Epidermal melanocyte (primary cell): ENCODE data around the gene CSTB.
"Not testable (repeated sequence)": the region's sequence is repeated elsewhere in the genome, so short reads cannot be mapped to it uniquely, and the experiment has no call there.

Source experiments
- DNase-seq: peaks from one replicate; pipeline ENCODE4 v3.0.0; 2011; ENCODE audit warnings: low spot score; ENCODE audit not compliant: insufficient read length

The CSTB gene, protein sequence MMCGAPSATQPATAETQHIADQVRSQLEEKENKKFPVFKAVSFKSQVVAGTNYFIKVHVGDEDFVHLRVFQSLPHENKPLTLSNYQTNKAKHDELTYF

DNA sequence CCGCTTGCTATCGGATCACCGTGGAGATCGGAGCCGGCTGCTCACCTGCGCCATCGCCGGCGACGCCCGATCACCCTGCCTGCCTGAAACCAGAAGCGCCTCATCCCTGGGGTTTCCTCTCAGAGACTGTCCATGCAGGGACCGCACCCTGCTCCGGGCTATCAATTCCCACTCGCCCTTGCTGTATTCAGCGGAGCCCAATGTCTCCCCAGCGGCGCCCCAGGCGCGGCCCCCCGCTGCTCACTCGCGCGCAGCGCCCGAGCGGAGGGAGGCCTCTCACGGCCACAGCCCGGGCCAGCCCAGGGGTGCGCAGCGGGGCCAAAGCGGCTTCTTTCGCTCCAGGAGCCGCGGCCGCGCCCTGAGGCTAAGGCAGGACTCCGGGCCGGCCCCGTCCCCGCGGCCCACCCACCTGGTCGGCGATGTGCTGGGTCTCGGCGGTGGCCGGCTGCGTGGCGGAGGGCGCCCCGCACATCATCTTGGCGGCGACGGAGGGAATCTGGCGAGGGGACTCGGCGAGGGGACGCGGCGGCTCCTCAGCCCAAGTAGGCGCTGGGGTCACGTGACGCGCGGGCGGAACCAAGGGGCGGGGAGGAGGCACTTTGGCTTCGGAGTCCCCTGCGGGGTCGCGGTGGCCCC lies at the start of gene CSTB:
CSTB (minus strand) TSS at position 514 of the 636 bp plus-strand sequence; CDS start at position 475, 39 bp downstream.
- DNase-seq = peak; percentile 71

DNA sequence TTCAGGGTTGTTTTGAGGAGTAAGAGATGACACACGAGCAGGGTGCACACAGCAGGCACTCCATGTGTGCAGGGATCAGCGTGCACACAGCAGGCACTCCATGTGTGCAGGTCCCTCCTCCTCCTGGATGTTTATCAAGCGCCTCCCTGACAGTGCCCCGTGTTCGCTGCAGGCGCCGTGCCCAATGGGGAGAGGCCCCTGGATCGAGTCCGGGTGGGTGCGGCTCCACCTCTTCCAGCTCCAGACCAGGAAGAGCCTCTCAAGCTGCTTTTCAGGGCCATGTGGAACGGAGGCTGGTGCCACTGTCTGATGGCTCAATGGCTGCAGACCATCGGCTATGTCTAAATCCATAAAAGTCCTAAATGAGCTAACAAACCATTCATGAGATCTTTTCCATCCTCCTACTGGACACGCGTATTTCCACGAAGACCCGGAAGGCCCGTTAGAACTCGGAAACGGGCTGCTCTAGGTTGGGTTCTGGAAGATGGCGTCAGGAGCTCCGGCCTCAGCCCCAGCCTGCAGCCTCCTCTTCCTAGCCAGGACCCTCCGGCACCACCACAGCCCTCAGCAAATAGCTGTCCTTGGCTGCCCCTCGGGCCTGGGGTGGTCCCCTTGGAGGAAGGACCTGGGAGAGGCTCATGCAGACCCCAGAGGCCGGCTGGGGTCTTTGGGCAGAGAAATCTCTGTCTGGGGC lies 49.3 kb upstream of the CSTB start:
- no peak for DNase-seq

DNA sequence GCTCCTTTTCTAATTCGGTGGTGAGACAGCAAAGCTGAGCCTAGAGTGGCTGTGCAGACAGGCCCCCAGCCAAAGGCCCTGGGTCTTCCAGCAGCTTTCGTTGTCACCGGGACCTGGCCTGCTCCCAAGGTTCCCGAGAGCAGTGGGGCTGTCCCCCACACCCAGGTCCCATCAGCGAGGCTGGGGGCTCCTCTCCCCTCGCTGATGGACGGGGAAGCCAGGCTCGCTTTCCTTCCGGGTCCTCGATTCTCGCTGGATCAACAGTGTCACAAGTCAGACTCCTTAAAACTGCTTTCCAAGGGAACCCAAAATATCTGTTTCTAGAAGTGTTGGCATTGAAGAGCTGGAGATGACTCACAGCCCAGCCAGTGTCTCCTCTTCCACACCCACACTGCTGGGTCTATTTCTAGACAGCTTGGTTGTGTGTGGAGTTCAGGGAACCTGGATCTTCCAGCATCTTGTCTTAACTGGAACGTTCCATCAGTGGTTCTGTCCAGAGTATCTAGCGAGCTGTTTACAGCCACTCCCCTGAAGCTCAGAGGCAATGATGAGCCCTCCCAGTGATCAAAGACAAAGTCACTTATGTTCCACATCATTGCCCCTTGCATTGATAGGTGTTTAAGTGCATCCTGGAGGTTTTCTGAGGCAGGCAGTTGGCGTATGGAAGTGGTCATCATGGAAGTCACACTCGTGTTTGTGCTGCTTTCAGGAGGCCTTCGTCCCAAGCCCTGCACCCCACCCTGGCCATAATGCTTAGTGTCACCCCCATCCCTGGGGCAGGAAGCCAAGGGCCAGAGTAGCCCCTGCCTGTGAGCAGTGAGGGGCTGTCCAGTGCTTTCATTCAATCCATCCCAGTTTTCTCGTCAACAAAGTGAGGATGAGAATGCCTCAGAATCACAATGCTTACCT lies 48.5 kb upstream of the CSTB start:
- DNase-seq = no peak

DNA sequence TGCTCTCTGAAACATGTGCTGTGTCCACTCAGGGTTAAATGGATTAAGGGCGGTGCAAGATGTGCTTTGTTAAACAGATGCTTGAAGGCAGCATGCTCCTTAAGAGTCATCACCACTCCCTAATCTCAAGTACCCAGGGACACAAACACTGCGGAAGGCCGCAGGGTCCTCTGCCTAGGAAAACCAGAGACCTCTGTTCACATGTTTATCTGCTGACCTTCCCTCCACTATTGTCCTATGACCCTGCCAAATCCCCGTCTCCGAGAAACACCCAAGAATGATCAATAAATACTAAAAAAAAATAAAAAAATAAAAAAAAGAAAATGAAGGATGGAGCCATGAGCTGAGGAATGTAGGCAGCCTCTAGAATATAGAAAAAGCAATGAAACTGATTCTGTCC lies 46.6 kb upstream of the CSTB start:
- not testable (repeated sequence) for DNase-seq

DNA sequence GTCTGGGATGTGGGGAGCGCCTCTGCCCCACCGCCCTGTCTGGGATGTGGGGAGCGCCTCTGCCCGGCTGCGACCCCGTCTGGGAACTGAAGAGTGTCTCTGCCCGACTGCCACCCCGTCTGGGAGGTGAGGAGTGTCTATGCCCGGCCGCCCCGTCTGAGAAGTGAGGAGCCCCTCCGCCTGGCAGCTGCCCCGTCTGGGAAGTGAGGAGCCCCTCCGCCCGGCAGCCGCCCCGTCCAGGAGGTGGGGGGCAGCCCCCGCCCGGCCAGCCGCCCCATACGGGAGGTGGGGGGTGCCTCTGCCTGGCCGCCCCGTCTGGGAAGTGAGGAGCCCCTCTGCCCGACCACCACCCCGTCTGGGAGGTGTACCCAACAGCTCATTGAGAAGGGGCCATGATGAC lies 46.1 kb upstream of the CSTB start:
- not testable (repeated sequence) for DNase-seq

DNA sequence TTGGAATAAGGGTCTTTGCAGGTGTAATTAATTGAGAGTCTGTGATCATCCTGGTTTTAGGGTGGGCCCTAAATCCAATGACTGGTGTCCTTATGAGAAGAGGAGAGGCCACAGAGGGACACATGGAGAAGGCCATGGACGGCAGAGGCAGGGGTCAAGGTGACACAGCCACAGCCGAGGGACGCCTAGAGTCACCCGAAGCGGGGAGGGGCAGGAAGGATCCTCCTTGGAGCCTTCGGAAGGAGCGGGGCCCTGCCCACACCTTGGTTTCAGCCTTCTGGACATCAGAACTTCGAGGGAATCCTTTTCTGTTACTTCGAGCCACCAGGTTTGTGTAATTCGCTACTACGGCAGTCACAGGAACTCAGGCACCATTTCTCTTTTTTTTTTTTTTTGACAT lies 44.4 kb upstream of the CSTB start:
- no peak for DNase-seq

DNA sequence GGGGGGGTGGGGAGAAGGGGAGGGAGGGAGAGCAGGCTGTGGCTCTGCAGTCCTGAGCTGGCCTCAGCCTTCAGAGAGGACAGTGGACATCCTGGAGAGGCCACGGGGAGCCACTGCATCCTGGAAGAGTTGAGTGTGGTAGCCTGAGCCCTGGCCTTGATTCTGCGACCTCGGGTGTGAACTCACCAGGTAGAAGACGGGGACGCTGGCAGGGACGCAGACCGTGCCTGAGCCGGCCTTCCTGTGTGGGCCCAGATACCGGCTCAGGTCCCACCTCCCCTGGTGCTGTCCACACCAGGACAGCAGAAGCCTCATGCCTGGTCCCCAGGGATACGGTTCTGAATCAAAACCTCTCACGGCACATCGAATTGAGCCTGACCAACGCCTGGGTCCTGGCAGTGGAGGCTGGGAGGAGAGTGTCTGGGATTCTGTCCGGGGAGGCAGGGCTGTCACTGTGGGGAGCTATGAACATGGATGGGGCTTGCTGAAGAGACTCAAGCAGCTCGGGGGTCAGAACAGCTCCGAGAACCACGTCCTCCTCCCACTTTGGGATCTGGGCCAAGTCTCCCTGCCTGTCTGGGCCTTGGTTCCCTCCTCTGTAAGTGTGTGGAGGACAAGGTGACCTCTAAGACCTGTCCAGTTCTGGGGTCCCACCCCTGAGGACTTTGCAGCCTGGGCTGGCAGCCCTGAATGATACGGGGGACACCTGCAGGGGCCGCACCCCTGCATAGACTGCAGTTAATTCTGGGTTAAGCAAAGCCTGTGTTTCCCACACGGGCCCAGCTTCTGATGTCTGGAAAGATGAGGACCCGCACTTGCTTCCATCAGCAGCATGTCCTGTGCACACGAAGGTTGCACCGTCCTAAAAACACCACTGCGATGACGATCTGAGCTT lies 43.6 kb upstream of the CSTB start:
- no peak for DNase-seq

DNA sequence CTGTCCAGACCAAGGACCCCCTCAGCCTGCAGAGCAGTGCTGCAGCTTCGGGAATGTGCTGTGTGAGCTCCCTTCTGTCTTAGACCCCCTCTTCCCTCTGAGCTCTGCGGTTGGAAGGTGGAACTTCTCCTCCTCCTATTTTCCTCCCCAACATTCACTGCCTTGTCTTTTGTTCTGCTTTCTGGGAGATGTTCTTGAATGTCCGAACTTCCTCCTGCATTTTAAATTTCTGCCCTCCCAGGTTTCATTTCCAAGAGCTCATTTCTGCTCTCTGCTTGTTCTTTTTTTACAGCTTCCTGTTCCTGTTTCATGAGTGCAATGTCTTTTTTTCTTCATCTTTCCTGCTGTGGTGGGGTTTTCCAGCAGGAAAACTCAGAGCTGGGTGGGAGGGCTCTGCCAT lies 42.6 kb upstream of the CSTB start:
- no peak for DNase-seq

DNA sequence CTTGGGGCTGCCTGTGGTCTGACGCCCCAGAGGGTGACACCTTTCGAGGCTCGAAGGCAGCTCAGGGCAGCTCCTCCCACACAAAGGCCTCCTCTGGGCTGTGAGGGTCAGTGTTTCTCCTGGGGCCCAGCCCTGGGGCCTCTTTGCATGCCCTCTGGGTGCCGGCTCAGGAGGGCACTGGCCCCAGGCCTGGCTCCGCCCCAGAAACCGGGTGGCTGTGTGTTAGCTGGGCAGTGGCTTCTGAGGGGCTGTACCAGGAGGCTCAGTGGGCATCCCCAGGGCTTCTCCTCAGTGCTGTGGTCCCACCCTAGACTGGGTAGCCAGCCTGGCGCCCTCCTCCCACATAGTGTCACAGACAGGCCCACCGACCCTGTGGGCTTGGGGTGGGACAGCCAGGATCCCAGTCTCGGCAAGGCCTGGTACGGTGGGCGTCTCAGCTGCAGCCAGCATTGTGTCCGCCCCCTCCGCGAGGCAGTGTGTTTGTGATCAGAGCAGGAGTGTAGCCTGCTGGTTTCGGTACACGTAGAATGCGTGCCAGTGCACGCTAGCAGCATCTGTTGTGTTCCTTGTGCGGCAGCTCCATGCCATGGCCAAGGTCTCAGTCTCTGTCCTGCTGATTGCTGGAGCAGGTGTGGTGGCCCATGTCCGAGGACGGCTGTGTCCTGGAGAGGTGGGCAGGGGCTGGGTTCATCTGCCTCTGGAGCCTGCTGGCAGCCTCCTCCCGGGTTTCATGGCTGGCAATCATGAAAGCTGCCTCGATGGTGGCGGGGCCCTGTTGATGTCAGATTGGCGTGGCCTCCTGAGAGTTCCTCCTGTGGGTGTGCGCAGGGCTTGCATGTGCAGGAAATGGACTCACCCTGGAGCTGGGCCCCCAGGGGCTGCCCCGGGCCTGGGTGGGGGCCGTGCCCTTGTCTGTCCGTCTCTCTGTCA lies 41.3 kb upstream of the CSTB start:
- DNase-seq = no peak

DNA sequence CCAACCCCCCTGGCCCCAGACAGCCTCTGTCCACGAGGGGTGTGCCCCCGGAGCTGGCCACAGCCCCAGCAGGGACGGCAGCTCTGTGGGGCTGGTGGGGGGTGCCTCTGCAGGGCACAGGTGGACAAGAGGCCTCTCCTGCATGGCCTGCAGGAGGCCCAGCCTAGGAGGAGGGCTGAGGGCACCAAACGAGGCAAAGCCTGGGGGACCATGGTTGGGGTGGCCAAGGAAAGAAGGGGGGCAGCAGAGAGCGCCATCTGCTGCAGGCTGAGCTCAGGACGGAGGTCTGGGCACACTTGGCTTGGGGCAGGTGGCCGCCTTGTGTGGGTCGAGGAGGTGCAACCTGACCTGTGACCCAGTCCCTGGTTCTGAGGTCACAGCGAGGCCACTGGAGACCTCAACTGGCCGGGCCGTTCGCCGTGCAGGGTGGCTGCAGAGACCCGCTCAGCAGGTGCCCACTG lies 40.5 kb upstream of the CSTB start:
- no peak for DNase-seq

DNA sequence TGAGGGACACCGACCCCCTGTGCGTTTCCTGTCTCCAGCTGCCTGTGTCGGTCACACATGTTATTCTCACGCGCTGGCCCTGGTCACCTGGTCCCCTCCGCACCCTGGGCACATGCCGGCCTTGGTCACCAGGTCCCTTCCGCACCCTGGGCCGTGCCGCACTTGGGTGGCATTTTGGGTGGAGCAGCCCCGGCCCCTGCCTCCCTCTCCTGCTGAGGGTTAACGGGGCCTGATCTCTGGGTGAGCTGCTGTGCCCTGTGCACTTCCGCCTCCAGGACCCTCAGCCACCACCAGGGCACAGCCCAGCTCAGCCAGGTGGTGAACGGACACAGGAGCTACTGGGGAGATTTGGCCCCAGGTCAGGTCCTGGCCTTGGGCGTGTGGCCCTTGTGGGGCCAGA lies 39.9 kb upstream of the CSTB start:
- DNase-seq = no peak

DNA sequence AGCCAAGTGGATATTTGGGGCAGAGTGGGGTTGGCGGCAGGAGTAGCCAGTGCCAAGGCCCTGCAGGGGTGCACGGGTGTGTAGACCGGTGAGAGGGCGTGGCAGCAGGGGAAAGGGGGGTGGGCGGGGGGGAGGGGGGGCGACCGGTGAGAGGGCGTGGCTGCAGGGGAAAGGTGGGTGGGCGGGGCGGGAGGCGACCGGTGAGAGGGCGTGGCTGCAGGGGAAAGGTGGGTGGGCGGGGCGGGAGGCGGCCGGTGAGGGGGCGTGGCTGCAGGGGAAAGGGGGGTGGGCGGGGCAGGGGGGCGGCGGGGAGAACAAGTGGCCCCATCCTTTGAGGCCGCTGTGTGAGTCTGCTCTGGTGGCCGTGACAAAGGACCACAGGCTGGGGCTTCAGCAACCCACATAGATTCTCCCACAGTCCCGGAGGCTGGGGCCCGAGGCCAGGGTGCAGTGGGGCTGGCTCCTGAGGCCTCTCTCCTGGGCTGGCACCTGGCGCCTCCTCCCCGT lies 39.1 kb upstream of the CSTB start:
- DNase-seq = no peak

DNA sequence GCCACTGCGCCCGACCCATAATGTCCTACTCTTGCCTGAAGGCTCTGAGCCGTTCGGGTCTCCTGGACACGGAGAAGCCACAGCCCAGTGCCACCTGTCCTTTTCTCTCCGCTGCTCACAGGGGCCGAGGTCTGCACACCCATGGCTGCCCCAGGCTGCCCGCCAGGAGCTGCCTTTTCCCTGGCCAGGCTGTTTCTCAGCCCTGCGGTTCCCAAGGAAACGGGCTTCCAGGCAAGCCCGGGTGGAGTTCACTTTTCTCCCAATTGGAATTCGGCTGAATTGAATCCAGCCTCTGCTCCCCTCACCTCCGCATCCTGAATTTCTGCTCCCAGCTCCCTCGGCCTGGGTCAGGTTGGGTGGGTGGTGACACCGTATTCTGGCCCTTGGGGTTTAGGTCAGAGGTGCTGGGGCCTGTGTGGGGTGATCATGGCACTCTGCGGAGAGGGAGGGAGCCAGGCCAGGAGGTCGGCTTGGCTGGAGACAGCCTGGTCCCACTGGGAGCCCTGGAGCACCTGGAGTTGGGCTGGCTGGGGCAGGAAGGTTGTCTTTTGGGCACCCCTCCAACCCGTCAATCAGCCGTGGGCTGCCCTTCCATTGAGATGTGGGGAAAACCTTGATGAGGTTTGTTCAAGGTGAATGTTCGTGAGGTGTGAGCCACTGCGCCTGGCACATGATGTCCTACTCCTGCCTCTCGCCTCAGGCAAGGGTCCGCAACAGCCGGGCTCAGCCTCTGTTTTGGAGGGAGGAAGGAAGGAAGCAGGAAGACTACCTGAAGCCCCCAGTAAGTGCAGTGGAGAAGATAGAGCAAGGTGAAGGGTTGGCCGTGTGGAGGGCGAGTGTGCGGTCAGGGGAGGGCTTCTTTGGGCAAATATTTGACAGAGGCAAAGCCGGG lies 38.4 kb upstream of the CSTB start:
- no peak for DNase-seq

DNA sequence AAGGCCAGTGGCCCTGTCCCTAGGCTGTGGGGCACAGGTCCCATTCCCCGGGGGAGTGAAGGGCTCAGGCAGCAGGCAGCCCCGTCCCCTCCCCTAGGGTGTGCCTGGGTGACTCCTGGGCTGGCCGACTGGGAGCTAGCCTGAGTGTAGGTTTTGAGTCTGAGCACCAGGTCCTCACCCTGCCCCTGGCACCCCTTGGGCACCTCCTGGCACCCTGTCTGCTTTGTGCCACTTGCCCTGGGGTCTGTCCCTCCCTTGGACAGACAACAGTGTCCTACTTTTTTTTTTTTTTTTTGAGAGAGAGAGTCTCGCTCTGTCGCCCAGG lies 37.5 kb upstream of the CSTB start:
- DNase-seq = no peak

DNA sequence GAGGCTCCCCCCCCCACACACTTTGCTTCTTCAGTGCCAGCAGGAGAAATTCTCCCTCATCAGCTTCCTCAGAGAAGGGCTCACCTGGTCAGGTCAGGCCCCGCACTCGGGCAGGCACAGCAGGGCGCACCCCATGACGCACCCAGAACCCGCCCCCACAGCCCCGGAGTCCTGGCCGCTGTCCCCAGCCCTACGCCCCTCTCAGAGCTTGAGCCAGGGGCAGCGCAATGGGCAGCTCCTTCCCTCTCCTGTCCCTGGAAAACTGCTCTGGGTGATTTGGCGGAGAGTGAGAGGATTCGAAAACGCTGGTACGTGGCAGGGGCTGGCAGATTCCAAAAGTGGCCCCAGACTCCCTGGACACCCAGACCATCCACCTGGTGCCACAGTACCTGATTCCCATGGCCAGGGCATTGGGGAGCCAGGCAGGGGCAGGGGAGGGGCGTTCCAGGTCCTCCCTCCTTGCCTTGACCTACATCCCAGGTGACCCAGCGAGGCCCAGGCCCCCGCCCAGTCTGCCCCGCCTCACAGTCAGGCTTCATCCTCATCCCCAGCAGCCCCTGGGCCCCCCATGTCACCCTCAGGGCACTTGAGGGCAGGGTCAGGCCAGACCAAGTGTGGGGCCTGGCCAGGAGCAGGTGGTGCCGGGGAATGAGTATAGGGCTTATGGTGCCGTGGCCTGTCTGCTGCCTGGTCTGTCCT lies 37.0 kb upstream of the CSTB start:
- DNase-seq = no peak

DNA sequence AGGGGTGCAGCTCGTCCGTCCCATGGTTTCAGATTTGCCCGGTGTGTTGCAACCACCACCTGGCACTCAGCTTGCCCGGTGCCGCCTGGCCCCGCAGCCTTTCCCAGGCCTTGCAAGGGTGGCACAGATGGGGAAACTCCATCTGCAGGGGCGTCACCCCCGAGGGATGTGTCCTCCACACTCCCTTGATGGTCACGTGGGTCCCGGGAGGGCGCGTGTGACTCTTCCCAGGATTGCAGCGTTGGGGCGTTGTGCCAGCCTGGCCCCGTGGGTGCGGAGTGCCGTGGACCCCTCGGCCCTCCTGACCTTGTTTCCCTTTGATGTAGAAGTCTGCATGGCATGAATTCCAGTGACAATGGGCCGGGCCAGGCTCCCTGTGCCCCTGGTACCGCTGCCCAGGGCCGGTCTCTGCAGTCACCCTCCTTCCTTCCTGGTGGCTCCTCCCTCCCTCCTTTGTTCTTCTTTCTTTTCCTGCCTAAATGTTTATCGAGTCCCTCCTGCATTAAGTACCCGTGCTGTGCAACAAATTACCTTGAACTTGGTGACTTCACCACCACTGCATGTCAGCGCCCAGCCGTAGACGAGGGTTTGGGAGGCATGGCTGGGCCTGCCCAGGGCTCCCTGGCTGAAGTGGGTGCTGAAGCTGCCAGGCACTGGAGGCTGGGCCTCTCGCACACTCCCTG lies 36.2 kb upstream of the CSTB start:
- DNase-seq = no peak

DNA sequence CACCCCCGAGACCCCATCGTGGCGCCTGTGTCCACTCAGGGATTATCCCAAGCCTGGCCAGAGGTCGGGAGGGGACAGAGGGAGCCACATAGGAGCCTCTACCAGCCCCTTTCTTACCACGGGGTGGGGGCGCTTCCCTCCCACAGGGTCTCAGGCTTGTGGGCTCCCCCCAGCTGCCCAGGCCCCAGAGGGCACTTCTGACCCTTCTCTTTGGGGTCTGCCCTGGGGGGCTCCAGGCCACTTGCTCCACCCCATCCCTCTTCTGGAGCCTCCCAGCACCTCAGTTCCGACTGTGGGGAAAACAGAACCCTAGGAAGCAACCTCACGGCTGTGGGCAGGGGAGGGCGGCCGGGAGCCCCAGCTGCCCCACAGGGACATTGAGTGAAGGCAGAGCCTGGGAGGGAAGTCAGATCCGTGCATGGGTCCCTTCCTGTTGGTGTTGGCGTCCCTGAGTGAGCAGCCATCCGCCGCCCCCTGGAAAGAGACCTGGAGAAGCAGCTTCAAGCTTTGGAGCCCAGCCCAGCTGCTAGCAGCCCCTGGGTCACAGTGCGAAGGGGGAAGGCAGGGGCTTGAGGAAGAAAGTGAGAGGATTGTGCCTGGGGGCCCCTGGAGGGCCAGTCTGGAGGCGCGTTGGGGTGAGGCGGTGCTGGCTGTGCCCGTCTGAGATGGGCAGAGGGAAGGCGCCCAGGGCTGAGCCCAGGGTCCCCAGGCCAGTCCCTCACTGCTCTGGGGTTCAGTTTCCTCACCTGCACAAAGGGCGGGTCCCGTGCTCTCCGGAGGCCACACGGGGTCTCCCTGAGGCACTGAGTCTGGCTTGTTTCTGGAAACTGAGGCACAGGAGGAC lies 35.4 kb upstream of the CSTB start:
- no peak for DNase-seq
